Measurements from ENCODE around the gene CD2.

Gene CD2

DNA sequence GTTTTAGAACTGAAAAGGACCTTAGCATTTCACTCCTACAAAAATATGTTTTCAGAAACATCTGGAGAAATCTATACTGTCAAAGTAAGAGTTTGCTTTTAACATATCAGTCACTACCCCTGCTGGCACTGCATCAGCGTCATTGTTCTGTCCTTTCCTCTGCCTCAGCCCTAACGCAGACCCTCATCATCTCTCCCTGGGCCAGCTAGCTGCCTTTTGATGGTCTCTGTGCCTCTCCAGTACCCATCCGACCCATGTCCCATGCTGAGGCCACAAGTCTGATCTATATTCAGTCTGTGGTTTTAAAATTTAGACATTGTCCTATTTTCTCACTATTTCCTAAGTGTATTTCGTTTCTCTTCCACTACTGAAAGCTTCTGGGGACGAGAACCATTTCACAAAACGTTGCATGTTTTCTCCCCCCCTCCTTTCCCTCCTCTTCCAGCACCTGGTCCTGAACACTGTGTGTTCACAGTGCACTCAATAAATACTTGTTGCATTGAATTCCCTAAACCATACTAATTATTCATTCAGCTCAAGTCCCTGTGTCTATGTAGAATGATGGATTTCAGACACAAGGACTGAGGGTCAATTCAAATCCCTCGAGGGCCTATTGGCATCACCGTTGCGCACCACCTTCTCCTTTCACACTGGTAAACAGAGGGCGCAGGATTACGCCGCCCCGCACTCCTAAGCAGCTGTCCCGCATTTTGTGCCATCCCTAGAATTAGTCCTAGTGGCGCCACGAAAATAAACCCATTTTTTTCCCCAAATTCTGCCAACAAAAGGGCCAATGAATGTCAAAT is 53.4 kb downstream of the CD2 start:
- TF ChIP-seq SIN3A (IDR thresholded peaks at IDR 0.05; ENCODE audit: borderline replicate concordance, insufficient read depth, low read length) (no peak), POLR2AphosphoS5 (IDR thresholded peaks at IDR 0.05; ENCODE audit: low read depth, low read length) (no peak), TAF1 (IDR thresholded peaks at IDR 0.05; ENCODE audit: borderline replicate concordance, insufficient read depth, low read length) (no peak), FOXP2 (optimal IDR thresholded peaks at IDR 0.05; ENCODE audit: borderline replicate concordance, extremely low read depth, extremely low read length, insufficient read depth) (no peak)
- TF ChIP-seq, protein P1, sequence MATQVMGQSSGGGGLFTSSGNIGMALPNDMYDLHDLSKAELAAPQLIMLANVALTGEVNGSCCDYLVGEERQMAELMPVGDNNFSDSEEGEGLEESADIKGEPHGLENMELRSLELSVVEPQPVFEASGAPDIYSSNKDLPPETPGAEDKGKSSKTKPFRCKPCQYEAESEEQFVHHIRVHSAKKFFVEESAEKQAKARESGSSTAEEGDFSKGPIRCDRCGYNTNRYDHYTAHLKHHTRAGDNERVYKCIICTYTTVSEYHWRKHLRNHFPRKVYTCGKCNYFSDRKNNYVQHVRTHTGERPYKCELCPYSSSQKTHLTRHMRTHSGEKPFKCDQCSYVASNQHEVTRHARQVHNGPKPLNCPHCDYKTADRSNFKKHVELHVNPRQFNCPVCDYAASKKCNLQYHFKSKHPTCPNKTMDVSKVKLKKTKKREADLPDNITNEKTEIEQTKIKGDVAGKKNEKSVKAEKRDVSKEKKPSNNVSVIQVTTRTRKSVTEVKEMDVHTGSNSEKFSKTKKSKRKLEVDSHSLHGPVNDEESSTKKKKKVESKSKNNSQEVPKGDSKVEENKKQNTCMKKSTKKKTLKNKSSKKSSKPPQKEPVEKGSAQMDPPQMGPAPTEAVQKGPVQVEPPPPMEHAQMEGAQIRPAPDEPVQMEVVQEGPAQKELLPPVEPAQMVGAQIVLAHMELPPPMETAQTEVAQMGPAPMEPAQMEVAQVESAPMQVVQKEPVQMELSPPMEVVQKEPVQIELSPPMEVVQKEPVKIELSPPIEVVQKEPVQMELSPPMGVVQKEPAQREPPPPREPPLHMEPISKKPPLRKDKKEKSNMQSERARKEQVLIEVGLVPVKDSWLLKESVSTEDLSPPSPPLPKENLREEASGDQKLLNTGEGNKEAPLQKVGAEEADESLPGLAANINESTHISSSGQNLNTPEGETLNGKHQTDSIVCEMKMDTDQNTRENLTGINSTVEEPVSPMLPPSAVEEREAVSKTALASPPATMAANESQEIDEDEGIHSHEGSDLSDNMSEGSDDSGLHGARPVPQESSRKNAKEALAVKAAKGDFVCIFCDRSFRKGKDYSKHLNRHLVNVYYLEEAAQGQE (IDR thresholded peaks at IDR 0.05; ENCODE audit: insufficient read depth in 1 of 2, low read depth in 2 of 2, low read length in 2 of 2) = no peak

DNA sequence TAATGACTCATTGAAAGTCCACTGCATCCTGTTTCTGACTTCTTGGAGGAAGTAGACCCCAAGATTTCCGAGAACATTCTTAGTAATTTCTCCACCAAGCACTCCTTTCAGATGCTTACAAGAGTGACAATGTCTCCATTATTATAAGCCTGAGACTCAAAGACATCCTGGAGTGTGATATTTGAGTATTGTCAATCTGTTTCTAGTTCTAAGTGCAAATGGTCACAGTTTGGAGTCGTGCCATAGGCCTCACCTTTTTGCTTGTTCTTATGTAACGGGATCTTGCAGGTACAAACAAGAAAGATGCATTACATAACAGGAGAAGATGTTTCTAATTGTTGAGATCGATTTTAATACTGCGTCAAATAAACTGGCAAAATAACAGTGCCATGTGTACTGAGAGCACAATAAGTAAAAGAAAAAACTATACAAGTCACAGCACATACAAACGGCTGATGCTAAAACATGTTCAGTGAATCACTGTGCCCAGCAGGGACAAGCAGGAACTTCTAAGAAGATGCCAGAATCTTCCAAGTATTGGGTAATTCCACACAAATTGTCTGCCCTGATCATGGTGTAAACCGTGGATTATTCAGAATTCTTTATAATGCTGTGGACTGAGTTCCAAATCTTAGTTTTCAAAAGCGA is 54.1 kb downstream of the CD2 start:
- TF ChIP-seq POLR2AphosphoS5 (IDR thresholded peaks at IDR 0.05; ENCODE audit: low read depth, low read length) = no peak
- no peak for TF ChIP-seq FOXP2 (optimal IDR thresholded peaks at IDR 0.05; ENCODE audit: borderline replicate concordance, extremely low read depth, extremely low read length, insufficient read depth)
- TF ChIP-seq SIN3A (IDR thresholded peaks at IDR 0.05; ENCODE audit: borderline replicate concordance, insufficient read depth, low read length) = no peak
- TF ChIP-seq, protein P1 (IDR thresholded peaks at IDR 0.05; ENCODE audit: insufficient read depth in 1 of 2, low read depth in 2 of 2, low read length in 2 of 2) = no peak
- no peak for TF ChIP-seq TAF1 (IDR thresholded peaks at IDR 0.05; ENCODE audit: borderline replicate concordance, insufficient read depth, low read length)

- TF ChIP-seq FOXP2 (optimal IDR thresholded peaks at IDR 0.05; ENCODE audit: borderline replicate concordance, extremely low read depth, extremely low read length, insufficient read depth) = no peak
- no peak for TF ChIP-seq TAF1 (IDR thresholded peaks at IDR 0.05; ENCODE audit: borderline replicate concordance, insufficient read depth, low read length)
- no peak for TF ChIP-seq SIN3A (IDR thresholded peaks at IDR 0.05; ENCODE audit: borderline replicate concordance, insufficient read depth, low read length)
- TF ChIP-seq, protein P1 (IDR thresholded peaks at IDR 0.05; ENCODE audit: insufficient read depth in 1 of 2, low read depth in 2 of 2, low read length in 2 of 2) = no peak
- TF ChIP-seq POLR2AphosphoS5 (IDR thresholded peaks at IDR 0.05; ENCODE audit: low read depth, low read length) = no peak
These were observed 54.7 kb downstream of the CD2 start for GRCh38 chr1:116808848-116809508.

GRCh38 chr1:116811321-116811720 is 57.1 kb downstream of the CD2 start:
- TF ChIP-seq FOXP2 (optimal IDR thresholded peaks at IDR 0.05; ENCODE audit: borderline replicate concordance, extremely low read depth, extremely low read length, insufficient read depth) = no peak
- no peak for TF ChIP-seq TAF1 (IDR thresholded peaks at IDR 0.05; ENCODE audit: borderline replicate concordance, insufficient read depth, low read length)

DNA sequence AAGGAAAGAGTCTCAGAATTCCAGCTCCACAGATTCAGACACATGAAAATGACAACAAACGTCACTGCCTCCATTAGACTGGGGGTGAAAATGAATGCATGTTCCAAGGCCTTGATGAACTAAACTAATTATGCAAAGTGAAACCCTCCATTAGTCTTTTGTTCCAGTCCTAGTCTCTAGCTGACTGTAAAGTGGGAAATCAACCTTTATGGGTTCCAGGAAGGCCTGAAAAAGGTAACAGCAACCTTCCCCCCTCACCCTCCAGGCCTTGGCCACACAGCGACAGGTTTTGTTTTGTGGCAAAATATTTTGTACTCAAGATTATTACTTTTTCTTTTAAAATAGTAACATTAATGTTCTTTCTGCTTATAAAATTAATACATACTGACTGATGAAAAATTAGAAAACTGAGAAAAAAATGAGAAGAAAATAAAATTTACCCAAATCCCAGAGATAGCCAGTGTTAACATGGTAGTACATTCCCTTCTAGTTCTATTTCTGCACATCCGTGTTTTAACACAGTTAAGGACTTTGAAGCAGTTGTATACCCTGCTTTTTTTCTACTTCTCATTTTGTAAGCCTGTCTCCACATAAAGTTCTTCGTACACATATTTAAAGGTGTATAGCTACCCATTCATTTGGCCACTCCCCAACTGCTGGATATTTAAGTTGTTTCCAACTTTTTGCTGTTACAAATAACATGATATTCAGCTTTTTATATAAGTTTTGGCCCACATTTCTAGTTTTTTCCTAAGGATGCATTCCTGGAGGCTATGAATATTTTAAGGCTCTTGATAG is 60.9 kb downstream of the CD2 start:
- TF ChIP-seq TAF1 (IDR thresholded peaks at IDR 0.05; ENCODE audit: borderline replicate concordance, insufficient read depth, low read length) (no peak), FOXP2 (optimal IDR thresholded peaks at IDR 0.05; ENCODE audit: borderline replicate concordance, extremely low read depth, extremely low read length, insufficient read depth) (no peak), SIN3A (IDR thresholded peaks at IDR 0.05; ENCODE audit: borderline replicate concordance, insufficient read depth, low read length) (no peak), POLR2AphosphoS5 (IDR thresholded peaks at IDR 0.05; ENCODE audit: low read depth, low read length) (no peak)
- TF ChIP-seq, protein P1 (IDR thresholded peaks at IDR 0.05; ENCODE audit: insufficient read depth in 1 of 2, low read depth in 2 of 2, low read length in 2 of 2) = no peak
